ENCODE results near the gene AOAH. TPM values are rescaled to one million over a fixed set of nuclear protein-coding genes. Genes with fewer than 3 reads are reported as not detected.

Gene AOAH
- total and polyA plus RNA-seq, 2 of the 4 experiments (the other 2 are of a cell fraction), result not detected

DNA sequence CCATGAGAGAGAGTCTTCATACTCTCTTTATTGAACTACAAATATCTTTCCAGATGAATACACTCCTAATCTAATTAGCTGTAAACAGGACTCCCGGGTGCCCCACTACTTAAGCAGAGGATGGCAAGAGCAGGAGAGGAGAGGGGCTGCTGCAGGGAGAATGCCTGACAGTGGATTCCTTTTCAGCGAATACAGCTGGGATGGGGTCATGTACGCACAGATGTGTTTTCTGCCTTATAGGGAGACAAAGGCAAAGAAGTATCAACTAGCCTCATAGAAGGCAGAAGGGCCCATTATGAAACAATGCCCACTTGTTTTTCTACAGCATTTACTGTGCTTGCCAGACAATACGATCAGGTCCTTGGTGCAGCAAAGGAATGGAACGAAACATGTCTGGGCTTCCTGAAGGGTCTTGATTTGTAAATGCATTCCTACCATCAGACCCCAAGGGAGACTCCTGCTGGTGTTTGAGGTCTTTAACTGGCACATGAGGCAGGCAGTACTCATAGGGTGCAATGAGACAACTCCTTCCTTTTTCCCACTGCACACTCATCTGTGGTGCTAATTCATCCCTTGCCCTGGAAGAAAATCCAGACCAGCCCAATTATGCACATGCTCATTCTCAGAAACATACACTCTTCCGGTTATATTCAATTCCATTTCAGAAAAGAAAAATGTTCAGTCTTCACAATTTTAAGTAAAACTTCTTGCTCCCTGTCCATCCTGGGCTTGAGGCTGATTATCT, 117.1 kb downstream of the AOAH start:
- Histone ChIP-seq H3K36me3 (ENCODE audit: control insufficient read depth, insufficient read depth, low read length) (no peaks in the 10 kb centered on the region), H4K20me1 (ENCODE audit: insufficient read depth, low read length) (no peaks in the 10 kb centered on the region), H4K91ac (ENCODE audit: insufficient read depth, low read depth, low read length) (no peak overlapping the region), H3K27ac (ENCODE audit: insufficient read depth, low read length) (no peak overlapping the region), H2BK120ac (ENCODE audit: low read depth, low read length) (no peak overlapping the region), H3K23ac (ENCODE audit: low read depth, low read length) (no peak overlapping the region), H2AK9ac (replicated peaks; ENCODE audit: low read depth, low read length, poor library complexity) (no peak overlapping the region), H3K4ac (ENCODE audit: low read depth, low read length) (no peak overlapping the region), H2BK5ac (ENCODE audit: low read depth, low read length, poor library complexity, severe bottlenecking) (no peak overlapping the region), H3K18ac (ENCODE audit: low read depth, low read length) (no peak overlapping the region), H3K9ac (ENCODE audit: low read depth, low read length) (no peak overlapping the region), H2BK20ac (ENCODE audit: low read depth, low read length) (no peak overlapping the region), H2BK15ac (ENCODE audit: low read depth, low read length) (no peak overlapping the region), H4K8ac (ENCODE audit: low read depth in 2 of 2, low read length in 2 of 2) (no peak overlapping the region), H3K14ac (replicated peaks; ENCODE audit: low read depth, low read length) (no peak overlapping the region), H3K4me3 (ENCODE audit: insufficient read depth, low read depth, low read length) (no peak overlapping the region), H4K5ac (ENCODE audit: low read depth, low read length) (no peak overlapping the region), H3K4me1 (ENCODE audit: control insufficient read depth, insufficient read depth, low read length) (no peaks in the 10 kb centered on the region), H3K27me3 (ENCODE audit: control insufficient read depth, insufficient read depth, low read length) (peaks cover 18% of the 10 kb centered on the region), H3K9me1 (ENCODE audit: insufficient read depth, low read length) (no peaks in the 10 kb centered on the region), H3K4me2 (ENCODE audit: low read depth, low read length) (no peak overlapping the region), H2AK5ac (ENCODE audit: low read depth, low read length) (no peak overlapping the region), H3K79me1 (ENCODE audit: low read depth in 1 of 2, low read length in 2 of 2) (no peaks in the 10 kb centered on the region), H3K9me3 (ENCODE audit: control insufficient read depth, insufficient read depth, low read length) (no peaks in the 10 kb centered on the region), H3K56ac (ENCODE audit: extremely low read depth, insufficient read depth, low read length) (0 out of 2 replicates have a peak overlapping the region, but pooled peaks have one; percentile 6), H2AFZ (replicated peaks; ENCODE audit: low read length, poor library complexity) (no peak overlapping the region)
- DNase-seq (no peak), ATAC-seq (ENCODE audit: low read depth) (no peak)
- intact Hi-C loops (cut with micrococcal nuclease), result no loop called here
- dilution Hi-C loops (cut with HindIII; ENCODE audit: low sequenced_read_pairs, unreplicated experiment), result no loop called here
- in situ Hi-C loops (cut with MboI; ENCODE audit: low sequenced_read_pairs), result no loop called here
- 63% methylated on average over 2 of the region's 6 CpGs; no CpG with 5 or more reads in 1 of the 2 experiments for WGBS, 2 experiments (ENCODE audit: extremely low coverage in 2 of 2, insufficient read length in 1 of 2)
- BruUV-seq (replicated peaks), result no TSS peak
- POLR2A ChIA-PET (ENCODE audit: unreplicated experiment), result no interaction called here
- CTCF ChIA-PET, result no interaction called here
- TF ChIP-seq RCOR1 (IDR thresholded peaks at IDR 0.05; ENCODE audit: insufficient replicate concordance, low read length), result no peak
- TF ChIP-seq CEBPB (IDR thresholded peaks at IDR 0.05; ENCODE audit: low read depth, low read length), result no peak
- TF ChIP-seq SMC3 (IDR thresholded peaks at IDR 0.05; ENCODE audit: low read depth, low read length), result no peak
- TF ChIP-seq BHLHE40 (IDR thresholded peaks at IDR 0.05; ENCODE audit: low read depth, low read length), result no peak
- TF ChIP-seq CHD1 (IDR thresholded peaks at IDR 0.05; ENCODE audit: low read depth, low read length), result no peak
- TF ChIP-seq RFX5 (IDR thresholded peaks at IDR 0.05; ENCODE audit: low read depth, low read length), result no peak

Data from IMR-90 (cell line).